ENCODE data around the gene FRMD5. TPM values are rescaled to one million over a fixed set of nuclear protein-coding genes. Genes with fewer than 3 reads are reported as not detected.

The FRMD5 gene
- polyA plus RNA-seq, 4 donors = 1.0 to 1.5 (median 1.2) TPM

- no peak for DNase-seq (ENCODE audit: low read depth in 4 of 4, low spot score in 2 of 4)
Measured at GRCh38 chr15:43987924-43988323, 207.1 kb downstream of the FRMD5 start.

DNA sequence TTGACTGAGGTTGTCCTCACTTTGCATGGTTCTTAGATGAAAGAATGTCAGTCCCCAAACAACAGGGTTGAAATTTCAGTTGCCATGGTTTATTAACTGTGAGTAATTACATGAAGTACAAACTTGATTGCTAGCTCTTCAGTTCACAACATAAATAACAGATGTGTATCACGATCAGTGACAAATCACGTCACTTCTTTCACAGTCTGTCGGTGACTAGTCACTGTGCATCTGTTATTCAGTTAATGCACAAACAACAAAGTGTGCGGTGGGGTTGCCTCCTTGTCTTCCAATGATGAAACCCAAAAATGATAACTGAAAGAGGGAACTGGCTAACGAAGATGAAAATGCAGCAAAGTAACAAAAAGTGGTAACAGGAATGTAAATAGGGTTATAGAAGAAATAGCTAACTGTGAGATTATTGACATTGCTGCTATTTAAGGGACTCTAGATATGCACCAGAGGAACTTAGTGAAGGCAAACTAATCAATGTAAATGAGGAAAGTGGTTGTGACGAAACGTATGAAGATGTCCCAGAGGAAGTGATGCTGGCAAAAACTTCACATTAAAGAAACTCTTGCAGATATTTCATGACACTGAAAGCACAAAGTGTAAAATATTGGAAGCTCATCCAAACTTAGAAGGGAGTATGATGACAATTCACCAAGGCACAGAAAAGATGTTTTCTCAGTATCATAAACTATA lies 208.9 kb downstream of the FRMD5 start:
- no peak for DNase-seq (ENCODE audit: low read depth in 4 of 4, low spot score in 2 of 4)

DNA sequence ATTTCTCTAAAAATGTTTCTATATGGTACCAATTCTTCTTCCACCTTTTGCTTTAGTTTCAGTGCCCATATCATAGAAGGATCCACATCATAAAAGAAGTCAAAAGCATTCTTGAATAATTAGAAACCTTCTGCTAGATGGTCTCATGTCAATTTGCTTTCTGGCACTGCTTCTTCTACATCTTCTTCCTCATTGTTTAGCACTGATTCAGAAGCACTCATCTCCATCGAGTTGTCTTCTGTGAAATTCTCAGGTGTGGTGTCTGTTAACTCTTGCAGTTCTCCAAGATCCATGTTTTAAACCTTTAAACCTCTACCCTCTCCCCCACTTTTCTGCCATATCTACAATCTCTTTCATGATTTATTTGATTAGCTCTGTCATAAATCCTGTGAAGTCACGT lies 213.5 kb downstream of the FRMD5 start:
- no peak for DNase-seq (ENCODE audit: low read depth in 4 of 4, low spot score in 2 of 4)

GRCh38 chr15:43977072-43977884 lies 217.8 kb downstream of the FRMD5 start:
- no peak for DNase-seq (ENCODE audit: low read depth in 4 of 4, low spot score in 2 of 4)

DNA sequence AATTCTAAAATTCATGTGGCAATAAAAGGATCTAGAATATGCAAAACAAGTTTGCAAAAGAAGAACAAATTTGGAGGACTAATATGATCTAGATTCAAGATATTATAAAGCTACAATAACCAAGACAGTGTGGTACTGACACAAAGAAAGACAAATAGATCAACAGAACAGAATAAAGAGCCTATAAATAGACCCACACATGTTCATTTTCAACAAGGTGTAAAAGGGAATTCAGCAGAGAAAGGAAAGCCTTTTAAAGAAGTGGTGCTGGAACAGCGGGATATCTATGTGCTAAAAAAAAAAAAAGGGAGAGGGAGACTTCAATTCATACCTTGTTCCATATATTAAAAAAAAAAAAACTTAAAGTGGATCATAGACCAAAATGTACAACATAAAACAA lies 219.3 kb downstream of the FRMD5 start:
- DNase-seq (ENCODE audit: low read depth in 4 of 4, low spot score in 2 of 4) = no peak

GRCh38 chr15:43975326-43975725 lies 219.7 kb downstream of the FRMD5 start:
- DNase-seq (ENCODE audit: low read depth in 4 of 4, low spot score in 2 of 4) = no peak

- no peak for DNase-seq (ENCODE audit: low read depth in 4 of 4, low spot score in 2 of 4)
Measured at GRCh38 chr15:43974852-43975251, 220.2 kb downstream of the FRMD5 start.

DNA sequence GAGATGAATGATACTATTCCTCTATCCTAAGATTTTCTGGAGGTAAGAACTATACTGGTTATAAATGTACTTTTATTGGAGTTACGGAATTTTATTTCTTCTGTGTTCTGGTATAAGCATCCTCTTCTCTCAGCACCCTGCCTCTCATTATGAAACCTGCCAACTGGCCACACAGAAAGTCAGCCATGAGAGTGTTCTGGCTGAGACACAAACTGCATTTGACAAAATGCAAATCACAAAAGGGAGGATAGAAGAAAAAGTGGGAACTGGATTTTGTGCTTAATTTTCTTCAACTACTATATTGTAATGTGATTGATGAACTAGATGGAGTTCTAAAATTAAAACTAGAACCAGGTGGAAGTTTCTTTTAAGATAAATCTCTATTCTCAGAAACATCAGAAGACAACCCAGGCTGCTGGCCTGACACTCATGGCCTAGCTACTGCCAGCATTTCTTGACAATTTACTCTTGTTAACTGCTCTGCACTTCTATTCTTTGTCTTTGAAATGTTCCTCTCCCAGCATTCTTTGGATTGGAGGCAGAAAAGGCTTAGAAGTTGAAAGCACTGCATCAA lies 225.2 kb downstream of the FRMD5 start:
- no peak for DNase-seq (ENCODE audit: low read depth in 4 of 4, low spot score in 2 of 4)

DNA sequence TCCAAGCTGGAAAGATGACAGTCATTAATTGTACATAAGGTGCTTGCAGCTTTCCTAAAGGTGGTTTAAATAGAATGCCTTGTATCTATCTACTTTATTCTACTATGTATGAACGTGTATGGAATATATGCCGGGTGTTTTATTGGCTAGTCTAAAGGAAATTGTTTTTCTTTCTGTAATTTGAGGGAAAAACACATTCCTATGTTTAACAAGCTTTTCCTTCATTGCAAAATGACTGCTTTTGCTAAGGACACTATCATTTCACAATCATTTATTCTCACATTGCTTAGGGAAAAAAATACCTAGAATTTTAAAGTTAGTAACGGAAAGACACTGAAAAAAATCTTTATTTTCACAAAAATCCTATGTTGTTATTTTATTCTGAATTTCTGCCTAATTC lies 226.5 kb downstream of the FRMD5 start:
- no peak for DNase-seq (ENCODE audit: low read depth in 4 of 4, low spot score in 2 of 4)

GRCh38 chr15:43966646-43967045 lies 228.4 kb downstream of the FRMD5 start:
- DNase-seq (ENCODE audit: low read depth in 4 of 4, low spot score in 2 of 4) = no peak

GRCh38 chr15:43958861-43959330 lies 236.2 kb downstream of the FRMD5 start:
- no peak for DNase-seq (ENCODE audit: low read depth in 4 of 4, low spot score in 2 of 4)

DNA sequence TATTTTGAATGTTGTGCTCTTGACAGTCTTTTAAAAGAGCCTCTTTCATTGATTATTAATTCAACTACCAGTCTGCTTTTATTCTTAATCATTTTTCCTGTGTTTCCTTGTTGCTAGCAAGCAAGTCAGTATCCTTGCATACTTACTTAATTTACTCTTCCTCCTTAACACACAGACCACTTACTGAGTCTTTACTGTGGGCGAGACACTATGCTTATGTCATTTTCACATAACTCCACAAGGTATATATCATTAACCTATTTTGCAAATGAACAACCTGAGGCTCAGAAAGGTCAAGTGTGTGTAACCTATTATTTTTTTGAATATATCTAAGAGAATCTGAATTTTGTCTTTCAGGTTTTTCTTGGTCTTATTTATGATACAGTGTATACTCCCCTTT lies 237.3 kb downstream of the FRMD5 start:
- no peak for DNase-seq (ENCODE audit: low read depth in 4 of 4, low spot score in 2 of 4)

- no peak for DNase-seq (ENCODE audit: low read depth in 4 of 4, low spot score in 2 of 4)
Measured at GRCh38 chr15:43955140-43955539, 239.9 kb downstream of the FRMD5 start.

- DNase-seq (ENCODE audit: low read depth in 4 of 4, low spot score in 2 of 4) = no peak
Measured at GRCh38 chr15:43954181-43954621, 240.9 kb downstream of the FRMD5 start.

GRCh38 chr15:43953402-43953801 lies 241.7 kb downstream of the FRMD5 start:
- no peak for DNase-seq (ENCODE audit: low read depth in 4 of 4, low spot score in 2 of 4)

DNA sequence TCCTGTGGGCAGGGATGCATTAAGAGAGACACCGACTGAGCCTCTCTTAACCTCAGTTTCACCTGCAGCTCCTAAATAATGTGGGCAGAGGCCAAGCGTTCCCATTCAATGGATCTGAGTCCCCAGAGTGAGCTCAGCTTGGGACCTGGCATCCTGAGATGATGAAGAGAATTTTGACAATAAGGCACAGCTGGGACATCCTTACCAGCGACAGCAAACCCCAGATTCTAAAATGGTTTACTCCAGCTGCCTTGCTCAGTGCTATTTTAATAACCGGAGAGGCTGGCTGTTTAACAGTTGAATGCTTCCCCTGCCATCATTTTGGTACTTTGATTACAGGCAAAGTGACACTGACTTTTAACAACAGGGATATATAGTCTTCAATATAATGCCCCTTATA lies 244.5 kb downstream of the FRMD5 start:
- no peak for DNase-seq (ENCODE audit: low read depth in 4 of 4, low spot score in 2 of 4)

DNA sequence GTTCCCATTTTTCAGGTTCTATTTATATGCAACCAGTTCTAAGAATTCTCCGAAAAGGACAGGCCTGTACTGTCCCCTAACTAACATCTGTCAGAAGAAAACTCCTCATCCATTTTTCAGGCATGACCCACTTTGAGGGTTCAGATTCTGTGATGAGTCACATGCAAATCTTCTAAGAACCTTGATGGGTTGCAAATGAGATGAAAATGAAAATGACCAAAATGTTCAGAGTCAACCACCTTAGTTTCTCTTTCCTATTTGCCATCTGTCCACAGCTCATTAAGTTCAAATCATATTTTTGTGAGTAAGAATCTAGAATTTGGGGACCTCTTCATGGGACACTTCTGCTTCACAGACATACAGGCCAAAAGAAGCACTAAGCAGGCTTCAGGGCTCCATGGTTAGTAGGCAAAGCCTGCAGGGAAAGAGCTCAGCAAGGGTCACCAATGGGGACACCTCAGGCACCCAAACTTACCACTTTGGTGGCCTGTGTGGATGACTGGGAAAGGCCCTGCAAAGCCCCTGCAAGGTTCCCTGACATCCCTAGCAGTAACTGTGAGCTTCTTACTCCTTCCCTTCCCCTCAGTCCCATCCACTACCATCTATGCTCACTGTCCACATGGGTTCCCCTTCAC lies 246.3 kb downstream of the FRMD5 start:
- DNase-seq (ENCODE audit: low read depth in 4 of 4, low spot score in 2 of 4) = no peak

- no peak for DNase-seq (ENCODE audit: low read depth in 4 of 4, low spot score in 2 of 4)
Measured at GRCh38 chr15:43943511-43943910, 251.6 kb downstream of the FRMD5 start.

DNA sequence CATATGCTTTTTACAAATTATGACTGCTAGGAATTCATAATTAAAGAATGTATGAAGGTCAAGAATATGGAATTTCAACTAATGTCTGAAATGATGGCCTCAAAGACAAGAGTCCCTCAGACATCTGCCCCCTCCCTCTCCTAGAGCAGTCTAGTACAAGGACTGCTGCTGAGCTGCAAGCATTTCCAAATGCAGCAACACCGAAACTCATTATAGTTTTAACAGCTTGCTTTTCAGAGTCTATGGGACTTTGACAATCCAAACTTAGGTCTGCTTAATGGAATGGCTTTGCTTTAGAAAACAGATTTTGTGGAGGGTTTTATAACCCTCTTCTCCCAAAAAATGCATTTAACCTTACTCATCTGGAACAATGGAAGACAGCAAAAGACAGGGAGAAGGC lies 252.9 kb downstream of the FRMD5 start:
- no peak for DNase-seq (ENCODE audit: low read depth in 4 of 4, low spot score in 2 of 4)

GRCh38 chr15:43941555-43941954 lies 253.5 kb downstream of the FRMD5 start:
- no peak for DNase-seq (ENCODE audit: low read depth in 4 of 4, low spot score in 2 of 4)

DNA sequence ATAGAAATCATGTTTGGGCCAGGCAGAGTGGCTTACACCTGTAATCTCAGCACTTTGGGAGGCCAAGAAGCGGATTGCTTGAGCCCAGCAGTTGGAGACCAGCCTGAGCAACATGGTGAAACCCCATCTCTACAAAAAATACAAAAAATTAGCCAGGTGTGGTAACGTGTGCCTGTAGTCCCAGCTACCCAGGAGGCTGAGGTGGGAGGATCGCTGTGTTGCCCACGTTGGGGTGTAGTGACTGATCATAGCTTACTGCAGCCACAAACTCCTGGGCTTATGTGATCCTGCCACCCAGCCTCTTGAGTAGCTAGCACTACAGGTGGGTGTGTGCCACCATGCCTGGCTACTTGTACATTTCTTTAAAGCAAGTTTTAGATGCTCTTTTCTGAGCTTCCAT lies 254.0 kb downstream of the FRMD5 start:
- no peak for DNase-seq (ENCODE audit: low read depth in 4 of 4, low spot score in 2 of 4)
